ENCODE measurements around the gene SYNGR4.
"Not testable (repeated sequence)": the region's sequence is repeated elsewhere in the genome, so short reads cannot be mapped to it uniquely, and the experiment has no call there.

SYNGR4 gene

GRCh38 chr19:48373567-48373966, 9.4 kb downstream of the SYNGR4 start:
- Histone ChIP-seq H3K27me3 (ENCODE audit: control insufficient read depth in 1 of 2, insufficient read depth in 2 of 2, low read length in 2 of 2) (no peaks in the 10 kb centered on the region), H3K4me1 (ENCODE audit: control insufficient read depth, insufficient read depth, low read length) (no peaks in the 10 kb centered on the region), H3K27ac (ENCODE audit: low read length) (no peak overlapping the region), H3K9me3 (ENCODE audit: control insufficient read depth in 2 of 2, low read length in 2 of 2) (no peaks in the 10 kb centered on the region), H3K36me3 (ENCODE audit: control insufficient read depth in 2 of 2, insufficient read depth in 2 of 2, low read length in 2 of 2) (no peaks in the 10 kb centered on the region), H3K4me3 (ENCODE audit: low read length in 2 of 2) (no peak overlapping the region), H3K9ac (ENCODE audit: low read length in 2 of 2) (no peak overlapping the region)

GRCh38 chr19:48378194-48378570, 14.0 kb downstream of the SYNGR4 start:
- Histone ChIP-seq H3K9ac (ENCODE audit: low read length in 2 of 2) (no peak overlapping the region), H3K9me3 (ENCODE audit: control insufficient read depth in 2 of 2, low read length in 2 of 2) (no peaks in the 10 kb centered on the region)

GRCh38 chr19:48379058-48379457, 14.9 kb downstream of the SYNGR4 start:
- Histone ChIP-seq H3K27me3 (ENCODE audit: control insufficient read depth in 1 of 2, insufficient read depth in 2 of 2, low read length in 2 of 2) (no peaks in the 10 kb centered on the region), H3K4me1 (ENCODE audit: control insufficient read depth, insufficient read depth, low read length) (no peaks in the 10 kb centered on the region), H3K27ac (ENCODE audit: low read length) (no peak overlapping the region), H3K4me3 (ENCODE audit: low read length in 2 of 2) (no peak overlapping the region), H3K36me3 (ENCODE audit: control insufficient read depth in 2 of 2, insufficient read depth in 2 of 2, low read length in 2 of 2) (peaks cover 5 to 17% of the 10 kb centered on the region in 2 donors), H3K9ac (ENCODE audit: low read length in 2 of 2) (no peak overlapping the region), H3K9me3 (ENCODE audit: control insufficient read depth in 2 of 2, low read length in 2 of 2) (no peaks in the 10 kb centered on the region)

More at GRCh38 chr19:48378194-48378570, 14.0 kb downstream of the SYNGR4 start:
- Histone ChIP-seq H3K27ac (ENCODE audit: low read length) (no peak overlapping the region), H3K36me3 (ENCODE audit: control insufficient read depth in 2 of 2, insufficient read depth in 2 of 2, low read length in 2 of 2) (peaks cover 0 to 8% of the 10 kb centered on the region in 2 donors), H3K27me3 (ENCODE audit: control insufficient read depth in 1 of 2, insufficient read depth in 2 of 2, low read length in 2 of 2) (no peaks in the 10 kb centered on the region), H3K4me3 (ENCODE audit: low read length in 2 of 2) (no peak overlapping the region), H3K4me1 (ENCODE audit: control insufficient read depth, insufficient read depth, low read length) (no peaks in the 10 kb centered on the region)

GRCh38 chr19:48381178-48381950, 17.2 kb downstream of the SYNGR4 start:
- Histone ChIP-seq H3K9me3 (ENCODE audit: control insufficient read depth in 2 of 2, low read length in 2 of 2) (no peaks in the 10 kb centered on the region), H3K4me3 (ENCODE audit: low read length in 2 of 2) (no peak overlapping the region), H3K4me1 (ENCODE audit: control insufficient read depth, insufficient read depth, low read length) (no peaks in the 10 kb centered on the region), H3K9ac (ENCODE audit: low read length in 2 of 2) (no peak overlapping the region), H3K27ac (ENCODE audit: low read length) (no peak overlapping the region), H3K27me3 (ENCODE audit: control insufficient read depth in 1 of 2, insufficient read depth in 2 of 2, low read length in 2 of 2) (no peaks in the 10 kb centered on the region), H3K36me3 (ENCODE audit: control insufficient read depth in 2 of 2, insufficient read depth in 2 of 2, low read length in 2 of 2) (peaks cover 20 to 34% of the 10 kb centered on the region in 2 donors)

- H3K4me1 ChIP-seq (ENCODE audit: control insufficient read depth, insufficient read depth, low read length), result no peaks in the 10 kb centered on the region
- no peak overlapping the region for H3K27ac ChIP-seq (ENCODE audit: low read length)
- H3K9me3 ChIP-seq (ENCODE audit: control insufficient read depth in 2 of 2, low read length in 2 of 2), result no peaks in the 10 kb centered on the region
- H3K36me3 ChIP-seq (ENCODE audit: control insufficient read depth in 2 of 2, insufficient read depth in 2 of 2, low read length in 2 of 2), result peaks cover 23 to 37% of the 10 kb centered on the region in 2 donors
- H3K27me3 ChIP-seq (ENCODE audit: control insufficient read depth in 1 of 2, insufficient read depth in 2 of 2, low read length in 2 of 2), result no peaks in the 10 kb centered on the region
- H3K9ac ChIP-seq (ENCODE audit: low read length in 2 of 2), result no peak overlapping the region
- no peak overlapping the region for H3K4me3 ChIP-seq (ENCODE audit: low read length in 2 of 2)
Measured at GRCh38 chr19:48382286-48382685, 18.1 kb downstream of the SYNGR4 start.

GRCh38 chr19:48385461-48386087, 21.4 kb downstream of the SYNGR4 start:
- no peak overlapping the region for H3K9ac ChIP-seq (ENCODE audit: low read length in 2 of 2)
- peaks cover 30 to 44% of the 10 kb centered on the region in 2 donors for H3K36me3 ChIP-seq (ENCODE audit: control insufficient read depth in 2 of 2, insufficient read depth in 2 of 2, low read length in 2 of 2)
- H3K9me3 ChIP-seq (ENCODE audit: control insufficient read depth in 2 of 2, low read length in 2 of 2), result no peaks in the 10 kb centered on the region
- no peak overlapping the region for H3K4me3 ChIP-seq (ENCODE audit: low read length in 2 of 2)
- H3K4me1 ChIP-seq (ENCODE audit: control insufficient read depth, insufficient read depth, low read length), result peaks cover 12% of the 10 kb centered on the region
- H3K27me3 ChIP-seq (ENCODE audit: control insufficient read depth in 1 of 2, insufficient read depth in 2 of 2, low read length in 2 of 2), result no peaks in the 10 kb centered on the region
- H3K27ac ChIP-seq (ENCODE audit: low read length), result no peak overlapping the region

- no peaks in the 10 kb centered on the region for H3K27me3 ChIP-seq (ENCODE audit: control insufficient read depth in 1 of 2, insufficient read depth in 2 of 2, low read length in 2 of 2)
- H3K27ac ChIP-seq (ENCODE audit: low read length), result no peak overlapping the region
- no peak overlapping the region for H3K9ac ChIP-seq (ENCODE audit: low read length in 2 of 2)
- no peaks in the 10 kb centered on the region for H3K9me3 ChIP-seq (ENCODE audit: control insufficient read depth in 2 of 2, low read length in 2 of 2)
- peaks cover 30 to 38% of the 10 kb centered on the region in 2 donors for H3K36me3 ChIP-seq (ENCODE audit: control insufficient read depth in 2 of 2, insufficient read depth in 2 of 2, low read length in 2 of 2)
- no peak overlapping the region for H3K4me3 ChIP-seq (ENCODE audit: low read length in 2 of 2)
- H3K4me1 ChIP-seq (ENCODE audit: control insufficient read depth, insufficient read depth, low read length), result peaks cover 16% of the 10 kb centered on the region
Measured at GRCh38 chr19:48386981-48387380, 22.8 kb downstream of the SYNGR4 start.

GRCh38 chr19:48390188-48391099, 26.3 kb downstream of the SYNGR4 start:
- H3K9ac ChIP-seq (ENCODE audit: low read length in 2 of 2), result peak overlapping the region; percentile 96 to 98
- peaks cover 25 to 30% of the 10 kb centered on the region in 2 donors for H3K27me3 ChIP-seq (ENCODE audit: control insufficient read depth in 1 of 2, insufficient read depth in 2 of 2, low read length in 2 of 2)
- H3K9me3 ChIP-seq (ENCODE audit: control insufficient read depth in 2 of 2, low read length in 2 of 2), result no peaks in the 10 kb centered on the region
- peak overlapping the region; percentile 85 for H3K27ac ChIP-seq (ENCODE audit: low read length)
- H3K4me3 ChIP-seq (ENCODE audit: low read length in 2 of 2), result peak overlapping the region; percentile 85 to 98
- peaks cover 29% of the 10 kb centered on the region for H3K4me1 ChIP-seq (ENCODE audit: control insufficient read depth, insufficient read depth, low read length)
- peaks cover 16% of the 10 kb centered on the region in 2 donors for H3K36me3 ChIP-seq (ENCODE audit: control insufficient read depth in 2 of 2, insufficient read depth in 2 of 2, low read length in 2 of 2)

GRCh38 chr19:48391100-48392005, 27.2 kb downstream of the SYNGR4 start, which contains the start of gene KDELR1:
TSS of gene KDELR1 (minus strand) at chr19:48391551. CDS start at chr19:48391358, 193 bp downstream.
- peak within 1 kb of the TSS; percentile 85 for H3K27ac ChIP-seq (ENCODE audit: low read length)
- H3K9ac ChIP-seq (ENCODE audit: low read length in 2 of 2), result peak within 1 kb of the TSS; percentile 96 to 98
- H3K36me3 ChIP-seq (ENCODE audit: control insufficient read depth in 2 of 2, insufficient read depth in 2 of 2, low read length in 2 of 2), result peaks cover 10% of the 10 kb centered on the region in 2 donors
- H3K4me3 ChIP-seq (ENCODE audit: low read length in 2 of 2), result peak within 1 kb of the TSS; percentile 85 to 98
- H3K9me3 ChIP-seq (ENCODE audit: control insufficient read depth in 2 of 2, low read length in 2 of 2), result no peaks in the 10 kb centered on the region
- peaks cover 29% of the 10 kb centered on the region for H3K4me1 ChIP-seq (ENCODE audit: control insufficient read depth, insufficient read depth, low read length)
- peaks cover 34 to 39% of the 10 kb centered on the region in 2 donors for H3K27me3 ChIP-seq (ENCODE audit: control insufficient read depth in 1 of 2, insufficient read depth in 2 of 2, low read length in 2 of 2)

GRCh38 chr19:48392006-48392344, 27.8 kb downstream of the SYNGR4 start:
- not testable (repeated sequence) for H3K9me3 ChIP-seq (ENCODE audit: control insufficient read depth in 2 of 2, low read length in 2 of 2); H3K9ac ChIP-seq (ENCODE audit: low read length in 2 of 2); H3K27ac ChIP-seq (ENCODE audit: low read length)
- H3K4me3 ChIP-seq (ENCODE audit: low read length in 2 of 2), result peak overlapping the region in 1 of 2 donors; percentile 98
- H3K36me3 ChIP-seq (ENCODE audit: control insufficient read depth in 2 of 2, insufficient read depth in 2 of 2, low read length in 2 of 2), result peaks cover 10% of the 10 kb centered on the region in 2 donors
- H3K27me3 ChIP-seq (ENCODE audit: control insufficient read depth in 1 of 2, insufficient read depth in 2 of 2, low read length in 2 of 2), result peaks cover 40 to 45% of the 10 kb centered on the region in 2 donors
- H3K4me1 ChIP-seq (ENCODE audit: control insufficient read depth, insufficient read depth, low read length), result peaks cover 29% of the 10 kb centered on the region

Data from stomach smooth muscle (tissue), 2 donors.